Measurements from ENCODE around the gene TOMM20L. TPM values are rescaled to one million over a fixed set of nuclear protein-coding genes. Genes with fewer than 3 reads are reported as not detected.
A peak's percentile ranks its signal among the peaks of the same experiment; 100 is the strongest.

The TOMM20L gene
- total and polyA plus RNA-seq, 2 of the 13 experiments (the other 11 are each of a cell fraction or from before 2014, with no cell fraction given) = 0.46 TPM; not detected in 1

- TF ChIP-seq ZNF12 (CRISPR knock-in tag; IDR thresholded peaks at IDR 0.05) = 0 out of 2 replicates have a peak, but pooled peaks have one; percentile 20
- no peak for TF ChIP-seq KMT2B (CRISPR knock-in tag; IDR thresholded peaks at IDR 0.05)
- TF ChIP-seq, protein P1, sequence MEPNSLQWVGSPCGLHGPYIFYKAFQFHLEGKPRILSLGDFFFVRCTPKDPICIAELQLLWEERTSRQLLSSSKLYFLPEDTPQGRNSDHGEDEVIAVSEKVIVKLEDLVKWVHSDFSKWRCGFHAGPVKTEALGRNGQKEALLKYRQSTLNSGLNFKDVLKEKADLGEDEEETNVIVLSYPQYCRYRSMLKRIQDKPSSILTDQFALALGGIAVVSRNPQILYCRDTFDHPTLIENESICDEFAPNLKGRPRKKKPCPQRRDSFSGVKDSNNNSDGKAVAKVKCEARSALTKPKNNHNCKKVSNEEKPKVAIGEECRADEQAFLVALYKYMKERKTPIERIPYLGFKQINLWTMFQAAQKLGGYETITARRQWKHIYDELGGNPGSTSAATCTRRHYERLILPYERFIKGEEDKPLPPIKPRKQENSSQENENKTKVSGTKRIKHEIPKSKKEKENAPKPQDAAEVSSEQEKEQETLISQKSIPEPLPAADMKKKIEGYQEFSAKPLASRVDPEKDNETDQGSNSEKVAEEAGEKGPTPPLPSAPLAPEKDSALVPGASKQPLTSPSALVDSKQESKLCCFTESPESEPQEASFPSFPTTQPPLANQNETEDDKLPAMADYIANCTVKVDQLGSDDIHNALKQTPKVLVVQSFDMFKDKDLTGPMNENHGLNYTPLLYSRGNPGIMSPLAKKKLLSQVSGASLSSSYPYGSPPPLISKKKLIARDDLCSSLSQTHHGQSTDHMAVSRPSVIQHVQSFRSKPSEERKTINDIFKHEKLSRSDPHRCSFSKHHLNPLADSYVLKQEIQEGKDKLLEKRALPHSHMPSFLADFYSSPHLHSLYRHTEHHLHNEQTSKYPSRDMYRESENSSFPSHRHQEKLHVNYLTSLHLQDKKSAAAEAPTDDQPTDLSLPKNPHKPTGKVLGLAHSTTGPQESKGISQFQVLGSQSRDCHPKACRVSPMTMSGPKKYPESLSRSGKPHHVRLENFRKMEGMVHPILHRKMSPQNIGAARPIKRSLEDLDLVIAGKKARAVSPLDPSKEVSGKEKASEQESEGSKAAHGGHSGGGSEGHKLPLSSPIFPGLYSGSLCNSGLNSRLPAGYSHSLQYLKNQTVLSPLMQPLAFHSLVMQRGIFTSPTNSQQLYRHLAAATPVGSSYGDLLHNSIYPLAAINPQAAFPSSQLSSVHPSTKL (CRISPR knock-in tag; IDR thresholded peaks at IDR 0.05) = no peak
- peak; percentile 64; the same call in 1 of the 2 replicates for TF ChIP-seq SALL2 (CRISPR knock-in tag; IDR thresholded peaks at IDR 0.05)
- TF ChIP-seq ZNF20 (CRISPR knock-in tag; IDR thresholded peaks at IDR 0.05) = 0 out of 2 replicates have a peak, but pooled peaks have one; percentile 37
- no peak for TF ChIP-seq NR2C2 (CRISPR knock-in tag; IDR thresholded peaks at IDR 0.05; ENCODE audit: borderline replicate concordance)
- no peak for TF ChIP-seq NFE2L2 (IDR thresholded peaks at IDR 0.05; ENCODE audit: low read length)
- peak in 1 of 2 experiments; percentile 25; a peak in 1 of 4 replicates for TF ChIP-seq REST (IDR thresholded peaks at IDR 0.05; ENCODE audit: borderline replicate concordance in 1 of 2, low read depth in 1 of 2, low read length in 2 of 2)
- TF ChIP-seq AHR (CRISPR knock-in tag; IDR thresholded peaks at IDR 0.05) = no peak
- TF ChIP-seq FOXO1 (CRISPR knock-in tag; IDR thresholded peaks at IDR 0.05) = no peak
- TF ChIP-seq, protein P2, sequence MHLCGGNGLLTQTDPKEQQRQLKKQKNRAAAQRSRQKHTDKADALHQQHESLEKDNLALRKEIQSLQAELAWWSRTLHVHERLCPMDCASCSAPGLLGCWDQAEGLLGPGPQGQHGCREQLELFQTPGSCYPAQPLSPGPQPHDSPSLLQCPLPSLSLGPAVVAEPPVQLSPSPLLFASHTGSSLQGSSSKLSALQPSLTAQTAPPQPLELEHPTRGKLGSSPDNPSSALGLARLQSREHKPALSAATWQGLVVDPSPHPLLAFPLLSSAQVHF (CRISPR knock-in tag; IDR thresholded peaks at IDR 0.05) = no peak
- TF ChIP-seq RCOR2 (CRISPR knock-in tag; IDR thresholded peaks at IDR 0.05) = no peak
- TF ChIP-seq KLF6 (CRISPR knock-in tag; IDR thresholded peaks at IDR 0.05) = 0 out of 2 replicates have a peak, but pooled peaks have one; percentile 14
- TF ChIP-seq ZNF230 (CRISPR knock-in tag; IDR thresholded peaks at IDR 0.05) = peak; percentile 52; the same call in 1 of the 2 replicates
- TF ChIP-seq HOXA9 (CRISPR knock-in tag; IDR thresholded peaks at IDR 0.05; ENCODE audit: borderline replicate concordance) = no peak
- no peak for TF ChIP-seq SOX5 (CRISPR knock-in tag; IDR thresholded peaks at IDR 0.05; ENCODE audit: borderline replicate concordance)
- no peak; the same call in 1 of the 2 replicates for TF ChIP-seq ZNF503 (CRISPR knock-in tag; IDR thresholded peaks at IDR 0.05)
- no peak for TF ChIP-seq SP4 (CRISPR knock-in tag; IDR thresholded peaks at IDR 0.05)
- no peak for TF ChIP-seq ZNF121 (CRISPR knock-in tag; IDR thresholded peaks at IDR 0.05)
- TF ChIP-seq U2AF1 (optimal IDR thresholded peaks at IDR 0.05; ENCODE audit: low read depth, low read length) = no peak
Observed at GRCh38 chr14:58426670-58427280, 31.0 kb downstream of the TOMM20L start (continued).

Data from HepG2 (cell line).